ENCODE data around the gene FAM53A. TPM values are rescaled to one million over a fixed set of nuclear protein-coding genes. Genes with fewer than 3 reads are reported as not detected.
"Not testable (repeated sequence)": the region's sequence is repeated elsewhere in the genome, so short reads cannot be mapped to it uniquely, and the experiment has no call there.

FAM53A gene
- total and polyA plus RNA-seq, 8 donors: 1.5 to 4.3 (median 2.3) TPM

DNA sequence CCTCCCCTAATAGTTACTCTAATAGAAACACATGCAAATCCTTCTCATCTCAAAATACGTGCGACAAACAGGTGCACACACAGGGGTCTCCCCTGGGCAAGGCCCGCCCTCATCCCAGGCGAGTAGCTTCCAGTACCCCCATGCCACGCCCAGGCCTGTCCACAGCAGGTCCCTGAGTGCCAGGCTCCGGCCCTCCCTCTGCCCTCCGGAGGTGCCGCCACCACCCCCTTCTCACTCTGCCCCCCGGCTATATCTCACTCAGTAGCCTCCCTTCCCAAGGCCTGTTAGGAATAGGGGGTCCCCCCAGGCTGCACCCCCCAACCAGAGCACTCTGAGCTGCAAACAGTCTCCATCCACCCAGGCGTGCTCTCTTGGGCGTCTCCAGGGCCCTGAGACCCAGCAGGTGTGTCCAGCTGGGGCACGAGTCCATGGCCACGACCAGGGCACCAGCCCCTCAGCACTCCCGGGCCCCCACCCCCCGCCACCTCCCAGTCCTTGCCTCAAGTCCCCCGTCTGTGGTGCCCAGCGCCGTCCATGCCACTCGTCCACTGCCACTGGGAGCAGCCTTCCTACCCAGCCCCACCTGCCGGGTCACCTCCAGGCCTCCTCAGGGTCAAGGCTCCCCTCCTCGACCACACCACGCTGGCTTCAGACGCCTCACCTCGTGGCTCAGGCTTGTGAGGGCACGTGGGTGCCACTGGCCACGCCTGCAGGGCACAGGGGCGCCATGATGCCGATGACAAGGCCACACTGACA is 41.7 kb downstream of the FAM53A start:
- H3K4me3 ChIP-seq: no peak overlapping the region
- no peaks in the 10 kb centered on the region for H3K36me3 ChIP-seq
- no peak overlapping the region for H3K27ac ChIP-seq
- no peaks in the 10 kb centered on the region for H3K4me1 ChIP-seq
- intact Hi-C loops (cut with DNase I): no loop called here
- H3K27me3 ChIP-seq: no peaks in the 10 kb centered on the region
- no peaks in the 10 kb centered on the region for H3K9me3 ChIP-seq
- TF ChIP-seq CTCF (IDR thresholded peaks at IDR 0.05): no peak
- DNase-seq: peak in 1 of 4 donors; percentile 73
- ATAC-seq: no peak

DNA sequence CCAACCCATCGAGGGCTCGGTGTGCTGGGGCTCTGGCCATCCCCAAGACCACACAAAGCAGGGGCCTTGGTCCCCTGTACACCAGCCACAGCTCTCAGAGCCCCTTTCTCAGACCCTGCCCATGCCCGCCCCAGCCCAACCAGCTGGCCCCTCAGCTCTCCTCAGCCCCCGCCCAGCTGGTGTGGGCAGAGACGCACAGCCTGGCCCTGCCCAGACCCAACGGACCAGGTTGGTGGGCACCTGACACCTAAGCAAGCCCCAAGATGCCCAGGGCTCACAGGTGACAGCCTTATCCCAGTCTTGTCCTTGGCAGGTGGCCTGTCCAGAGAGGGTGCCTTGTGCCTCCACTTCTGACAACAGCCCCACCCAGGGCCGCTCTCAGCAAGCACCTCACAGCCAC is 42.4 kb downstream of the FAM53A start:
- ATAC-seq (no peak), DNase-seq (peak in 1 of 4 donors; percentile 47)
- no peak for TF ChIP-seq CTCF (IDR thresholded peaks at IDR 0.05)
- H3K4me3 ChIP-seq: no peak overlapping the region
- H3K9me3 ChIP-seq: no peaks in the 10 kb centered on the region
- intact Hi-C loops (cut with DNase I): no loop called here
- H3K36me3 ChIP-seq: no peaks in the 10 kb centered on the region
- no peaks in the 10 kb centered on the region for H3K4me1 ChIP-seq
- H3K27ac ChIP-seq: no peak overlapping the region
- H3K27me3 ChIP-seq: no peaks in the 10 kb centered on the region

DNA sequence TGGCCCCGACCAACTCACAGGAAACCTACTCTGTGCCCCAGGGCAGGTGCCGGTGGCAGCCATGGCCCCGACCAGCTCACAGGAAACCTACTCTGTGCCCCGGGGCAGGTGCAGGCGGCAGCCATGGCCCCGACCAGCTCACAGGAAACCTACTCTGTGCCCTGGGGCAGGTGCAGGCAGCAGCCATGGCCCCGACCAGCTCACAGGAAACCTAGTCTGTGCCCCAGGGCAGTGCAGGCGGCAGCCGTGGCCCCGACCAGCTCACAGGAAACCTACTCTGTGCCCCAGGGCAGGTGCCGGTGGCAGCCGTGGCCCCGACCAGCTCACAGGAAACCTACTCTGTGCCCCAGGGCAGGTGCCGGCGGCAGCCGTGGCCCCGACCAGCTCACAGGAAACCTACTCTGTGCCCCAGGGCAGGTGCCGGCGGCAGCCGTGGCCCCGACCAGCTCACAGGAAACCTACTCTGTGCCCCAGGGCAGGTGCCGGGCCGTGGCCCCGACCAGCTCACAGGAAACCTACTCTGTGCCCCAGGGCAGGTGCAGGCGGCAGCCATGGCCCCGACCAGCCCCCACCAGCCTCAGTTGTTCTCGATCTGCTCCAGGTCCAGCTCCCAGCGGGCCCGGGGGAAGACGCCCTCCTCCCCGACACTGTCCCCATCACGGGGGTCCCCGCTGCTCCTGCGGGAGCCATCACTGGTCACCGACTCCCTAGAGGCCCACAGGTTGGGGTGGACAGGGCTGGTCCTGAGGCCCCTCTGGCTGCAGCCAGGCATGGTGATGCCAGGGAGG is 43.2 kb downstream of the FAM53A start:
- H3K4me3 ChIP-seq; H3K27me3 ChIP-seq; H3K9me3 ChIP-seq; intact Hi-C loops (cut with DNase I); H3K36me3 ChIP-seq; H3K4me1 ChIP-seq; ATAC-seq; H3K27ac ChIP-seq: not testable (repeated sequence)
- peak in 1 of 4 donors; percentile 68 for DNase-seq

DNA sequence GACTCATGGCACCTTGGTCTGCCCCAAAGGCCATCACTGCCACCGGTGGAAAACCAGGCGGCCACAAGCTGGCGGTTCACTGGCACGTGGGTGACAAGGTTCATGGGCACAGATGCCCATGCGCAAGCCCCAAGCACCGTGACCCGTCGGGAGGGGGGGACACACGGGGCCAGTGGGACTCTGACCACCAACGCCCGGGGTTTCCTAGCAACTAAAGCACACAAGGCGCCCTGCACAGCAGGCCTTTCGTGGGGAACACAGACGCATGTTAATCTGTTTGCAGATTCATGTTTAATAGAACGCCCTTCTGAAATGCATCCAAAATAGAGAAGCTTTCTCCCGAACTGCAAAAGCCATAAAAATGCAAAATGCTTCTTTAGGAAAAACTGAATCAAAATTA is 43.9 kb downstream of the FAM53A start:
- Histone ChIP-seq H3K36me3 (no peaks in the 10 kb centered on the region), H3K4me1 (no peaks in the 10 kb centered on the region), H3K27ac (no peak overlapping the region), H3K9me3 (no peaks in the 10 kb centered on the region), H3K4me3 (no peak overlapping the region), H3K27me3 (no peaks in the 10 kb centered on the region)
- peak in 1 of 4 donors; percentile 67 for DNase-seq
- no peak for ATAC-seq
- intact Hi-C loops (cut with DNase I): no loop called here
- TF ChIP-seq CTCF (IDR thresholded peaks at IDR 0.05): no peak

- no peak for TF ChIP-seq CTCF (IDR thresholded peaks at IDR 0.05)
- Histone ChIP-seq H3K4me1 (no peaks in the 10 kb centered on the region), H3K36me3 (no peaks in the 10 kb centered on the region), H3K4me3 (no peak overlapping the region), H3K9me3 (no peaks in the 10 kb centered on the region), H3K27ac (no peak overlapping the region), H3K27me3 (peaks cover 0 to 4% of the 10 kb centered on the region in 2 donors)
- ATAC-seq (no peak), DNase-seq (peak in 1 of 4 donors; percentile 73)
- intact Hi-C loops (cut with DNase I): no loop called here
These were observed 44.7 kb downstream of the FAM53A start for GRCh38 chr4:1639299-1639868.

Measured in left lung (tissue), 10 donors.